ENCODE measurements around the gene IGFBP5. TPM values are rescaled to one million over a fixed set of nuclear protein-coding genes. Genes with fewer than 3 reads are reported as not detected.

IGFBP5 gene
- total RNA-seq, 4 donors from 2014 or later: 99.5 to 550 (median 279) TPM

GRCh38 chr2:216717907-216718615 lies 22.7 kb upstream of the IGFBP5 start:
- H3K36me3 ChIP-seq: no peaks in the 10 kb centered on the region
- H3K4me1 ChIP-seq: peaks cover 13 to 15% of the 10 kb centered on the region in 2 donors
- in situ Hi-C loops (cut with MboI; ENCODE audit: low sequenced_read_pairs in 4 of 4): loop anchor here in 1 of 4 donors (25.0 kb wide), 1 partner anchor 444 kb away; no protein-coding TSS in a partner anchor
- ATAC-seq (no peak), DNase-seq (no peak)
- intact Hi-C loops (cut with DNase I; ENCODE audit: low total_unique reads): no loop called here
- H3K9me3 ChIP-seq: no peaks in the 10 kb centered on the region
- no peak for TF ChIP-seq POLR2A (IDR thresholded peaks at IDR 0.05)
- TF ChIP-seq CTCF (IDR thresholded peaks at IDR 0.05 in 4 of 5, conservative IDR thresholded peaks at IDR 0.05 in 1 of 5): no peak
- H3K27me3 ChIP-seq: no peaks in the 10 kb centered on the region
- no peak overlapping the region for H3K4me3 ChIP-seq
- no peak overlapping the region for H3K27ac ChIP-seq

GRCh38 chr2:216717491-216717901 lies 22.1 kb upstream of the IGFBP5 start:
- intact Hi-C loops (cut with DNase I; ENCODE audit: low total_unique reads): no loop called here

DNA sequence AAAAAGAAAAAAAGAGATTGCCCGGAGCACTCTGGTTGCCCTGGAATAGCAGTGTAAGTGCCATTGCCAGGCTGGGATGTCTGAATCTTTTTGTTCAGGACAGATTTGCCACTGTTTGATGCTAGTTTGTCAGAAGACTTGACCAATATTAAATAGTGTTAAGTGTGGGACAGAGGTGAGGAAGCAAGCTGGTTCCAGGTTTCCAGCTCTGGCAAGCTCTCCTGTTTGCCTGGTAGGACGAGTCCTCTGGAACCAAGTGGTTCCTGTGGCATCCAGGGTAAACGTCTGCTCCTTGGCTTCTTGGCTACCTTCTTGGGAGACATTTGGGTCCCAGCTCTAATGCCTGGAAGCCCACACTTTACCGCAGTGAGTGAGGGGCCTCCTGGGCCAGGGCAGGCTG lies 20.8 kb upstream of the IGFBP5 start:
- ATAC-seq (no peak), DNase-seq (no peak)
- no peaks in the 10 kb centered on the region for H3K9me3 ChIP-seq
- peaks cover 13 to 15% of the 10 kb centered on the region in 2 donors for H3K4me1 ChIP-seq
- H3K36me3 ChIP-seq: no peaks in the 10 kb centered on the region
- in situ Hi-C loops (cut with MboI; ENCODE audit: low sequenced_read_pairs in 4 of 4) (loop anchor here in 1 of 4 donors (25.0 kb wide), 1 partner anchor 446 kb away; no protein-coding TSS in a partner anchor), intact Hi-C loops (cut with DNase I; ENCODE audit: low total_unique reads) (no loop called here)
- H3K27ac ChIP-seq: peak overlapping the region in 3 of 4 donors; percentile 35 to 68 (median 67)
- H3K4me3 ChIP-seq: no peak overlapping the region
- no peaks in the 10 kb centered on the region for H3K27me3 ChIP-seq
- TF ChIP-seq CTCF (IDR thresholded peaks at IDR 0.05 in 4 of 5, conservative IDR thresholded peaks at IDR 0.05 in 1 of 5) (no peak), POLR2A (IDR thresholded peaks at IDR 0.05) (no peak)

More at GRCh38 chr2:216717491-216717901, 22.1 kb upstream of the IGFBP5 start:
- H3K27me3 ChIP-seq: no peaks in the 10 kb centered on the region
- no peak overlapping the region for H3K27ac ChIP-seq
- in situ Hi-C loops (cut with MboI; ENCODE audit: low sequenced_read_pairs in 4 of 4): loop anchor here in 1 of 4 donors (25.0 kb wide), 1 partner anchor 445 kb away; no protein-coding TSS in a partner anchor
- TF ChIP-seq CTCF (IDR thresholded peaks at IDR 0.05 in 4 of 5, conservative IDR thresholded peaks at IDR 0.05 in 1 of 5) (no peak), POLR2A (IDR thresholded peaks at IDR 0.05) (no peak)
- DNase-seq: no peak
- no peaks in the 10 kb centered on the region for H3K36me3 ChIP-seq
- H3K4me1 ChIP-seq: peaks cover 13 to 15% of the 10 kb centered on the region in 2 donors
- no peak for ATAC-seq
- no peak overlapping the region for H3K4me3 ChIP-seq
- H3K9me3 ChIP-seq: no peaks in the 10 kb centered on the region

DNA sequence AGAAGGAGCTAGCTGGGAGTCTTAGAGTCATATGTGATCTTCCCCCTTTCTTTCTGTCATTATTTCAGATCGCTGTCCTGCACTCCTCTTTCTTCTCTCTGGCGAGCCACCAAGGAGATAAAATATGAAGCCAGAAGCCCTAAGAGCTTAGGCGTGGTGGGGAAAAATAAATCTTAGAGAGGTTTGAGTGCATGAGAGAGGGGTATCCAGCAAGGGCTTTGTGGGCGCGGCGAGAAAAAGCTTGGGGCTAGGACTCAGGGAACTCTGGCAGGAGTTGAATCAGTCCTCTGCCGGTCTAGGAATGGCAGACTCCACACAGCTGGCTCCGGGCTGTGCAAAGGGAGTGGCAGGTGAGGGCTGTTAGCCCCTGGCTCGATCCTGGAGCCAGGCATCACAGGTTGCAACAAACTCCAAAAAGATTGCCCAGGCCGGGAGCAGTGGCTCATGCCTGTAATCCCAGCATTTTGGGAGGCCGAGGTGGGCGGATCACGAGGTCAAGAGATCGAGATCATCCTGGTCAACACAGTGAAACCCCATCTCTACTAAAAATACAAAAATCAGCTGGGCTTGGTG lies 20.1 kb upstream of the IGFBP5 start:
- in situ Hi-C loops (cut with MboI; ENCODE audit: low sequenced_read_pairs in 4 of 4): loop anchor here in 1 of 4 donors (25.0 kb wide), 1 partner anchor 447 kb away; no protein-coding TSS in a partner anchor
- Histone ChIP-seq H3K27ac (peak overlapping the region; percentile 33 to 68 (median 51)), H3K4me1 (peaks cover 13 to 20% of the 10 kb centered on the region in 2 donors), H3K36me3 (no peaks in the 10 kb centered on the region), H3K27me3 (no peaks in the 10 kb centered on the region), H3K9me3 (no peaks in the 10 kb centered on the region), H3K4me3 (no peak overlapping the region)
- TF ChIP-seq POLR2A (IDR thresholded peaks at IDR 0.05): no peak
- no peak for TF ChIP-seq CTCF (IDR thresholded peaks at IDR 0.05 in 4 of 5, conservative IDR thresholded peaks at IDR 0.05 in 1 of 5)
- intact Hi-C loops (cut with DNase I; ENCODE audit: low total_unique reads): no loop called here
- DNase-seq (no peak), ATAC-seq (no peak)
